MCF 10A (cell line): Measurements from ENCODE around the gene SLC47A1. TPM values are rescaled to one million over a fixed set of nuclear protein-coding genes. Genes with fewer than 3 reads are reported as not detected.

Experiments
- BruUV-seq: library from RNA; stranded (reverse); fragments of 400-500 nt; replicated peaks from 2 replicates; lab custom pipeline; 2021; lab: Mats Ljungman, UMichigan
- CTCF ChIA-PET: fragments of 300-600 bp; sonication (Branson Sonifier 250); formaldehyde crosslinking; extraction: SDS; loops from one replicate; lab custom pipeline; 2021; ENCODE audit warnings: antibody characterized with exemption, inconsistent platforms; lab: Yijun Ruan, JAX
- POLR2A ChIA-PET: fragments of 300-600, 350-650 bp; sonication (Branson Sonifier 250); formaldehyde crosslinking; extraction: SDS; loops from one replicate; lab custom pipeline; 2020; ENCODE audit warnings: antibody characterized with exemption, inconsistent platforms; lab: Yijun Ruan, JAX
- DNase-seq: peaks from one replicate; pipeline ENCODE4 v3.0.0-alpha.2; 2018; ENCODE audit not compliant: unreplicated experiment
- H3K27ac Mint-ChIP-seq: one replicate; pipeline ENCODE4 v1.8.0; 2022; ENCODE audit warnings: mild to moderate bottlenecking, low read depth, mixed read lengths; ENCODE audit not compliant: unreplicated experiment
- H3K27me3 Mint-ChIP-seq: one replicate; pipeline ENCODE4 v1.8.0; 2022; ENCODE audit warnings: mixed read lengths; ENCODE audit not compliant: insufficient read depth, unreplicated experiment
- H3K36me3 Mint-ChIP-seq: one replicate; pipeline ENCODE4 v1.8.0; 2022; ENCODE audit warnings: mild to moderate bottlenecking, moderate library complexity, mixed read lengths; ENCODE audit not compliant: insufficient read depth, unreplicated experiment
- H3K4me1 Mint-ChIP-seq: one replicate; pipeline ENCODE4 v1.8.0; 2022; ENCODE audit warnings: mixed read lengths; ENCODE audit not compliant: insufficient read depth, unreplicated experiment
- H3K4me3 Mint-ChIP-seq: one replicate; pipeline ENCODE4 v1.8.0; 2022; ENCODE audit warnings: mild to moderate bottlenecking, moderate library complexity, mixed read lengths; ENCODE audit not compliant: unreplicated experiment
- H3K9me3 Mint-ChIP-seq: one replicate; pipeline ENCODE4 v1.8.0; 2022; ENCODE audit warnings: mixed read lengths; ENCODE audit not compliant: unreplicated experiment
- CTCF ChIP-seq: fragments of 200-600 bp; IDR thresholded peaks from one replicate; pipeline ENCODE4 v1.8.0; 2022; ENCODE audit warnings: antibody characterized with exemption, mild to moderate bottlenecking; ENCODE audit not compliant: unreplicated experiment
- intact Hi-C: fragments of 100-400 bp; cut with micrococcal nuclease; formaldehyde crosslinking; loops from 2 replicates; pipeline ENCODE4 v1.14.1; 2022
- total RNA-seq: library from RNA; stranded (reverse); gene quantifications from 2 replicates; pipeline ENCODE4 v1.2.3, GENCODE V29; 2022

The SLC47A1 gene
- total RNA-seq, 1 experiment from 2014 or later: 1.1 TPM

- H3K4me1 Mint-ChIP-seq: peaks cover 11% of the 10 kb centered on the region
- ChIA-PET CTCF (no interaction called here), POLR2A (no interaction called here)
- no peak overlapping the region for H3K27ac Mint-ChIP-seq
- intact Hi-C loops: no loop called here
- no peak for TF ChIP-seq CTCF
- H3K27me3 Mint-ChIP-seq: no peaks in the 10 kb centered on the region
- no peak overlapping the region for H3K4me3 Mint-ChIP-seq
- H3K36me3 Mint-ChIP-seq: no peaks in the 10 kb centered on the region
- DNase-seq: no peak
- H3K9me3 Mint-ChIP-seq: no peaks in the 10 kb centered on the region
- BruUV-seq: no TSS peak
These were observed 92.4 kb downstream of the SLC47A1 start for GRCh38 chr17:19626079-19626478.

Other genes starting within 250 kb of the SLC47A1 start
- gene B9D1, start 171.1 kb upstream of the SLC47A1 start, total RNA-seq: 30.4 and 33.0 TPM in 2 replicates
- gene MAPK7, start 155.4 kb upstream of the SLC47A1 start, total RNA-seq: 14.5 and 18.2 TPM in 2 replicates
- gene MFAP4, start 146.7 kb upstream of the SLC47A1 start, total RNA-seq: not detected in 2 replicates
- 0.25 TPM in 1 of 2 replicates, not detected in the other for gene RNF112, start 122.6 kb upstream of the SLC47A1 start, total RNA-seq
- 40.3 and 50.9 TPM in 2 replicates for gene ALDH3A2, start 114.9 kb downstream of the SLC47A1 start, total RNA-seq
- 0.32 and 0.54 TPM in 2 replicates for gene SLC47A2, start 182.7 kb downstream of the SLC47A1 start, total RNA-seq
- gene ALDH3A1, start 214.4 kb downstream of the SLC47A1 start, total RNA-seq: 4.9 and 13.4 TPM in 2 replicates